ENCODE measurements around the gene MRPS10.

MRPS10 gene

DNA sequence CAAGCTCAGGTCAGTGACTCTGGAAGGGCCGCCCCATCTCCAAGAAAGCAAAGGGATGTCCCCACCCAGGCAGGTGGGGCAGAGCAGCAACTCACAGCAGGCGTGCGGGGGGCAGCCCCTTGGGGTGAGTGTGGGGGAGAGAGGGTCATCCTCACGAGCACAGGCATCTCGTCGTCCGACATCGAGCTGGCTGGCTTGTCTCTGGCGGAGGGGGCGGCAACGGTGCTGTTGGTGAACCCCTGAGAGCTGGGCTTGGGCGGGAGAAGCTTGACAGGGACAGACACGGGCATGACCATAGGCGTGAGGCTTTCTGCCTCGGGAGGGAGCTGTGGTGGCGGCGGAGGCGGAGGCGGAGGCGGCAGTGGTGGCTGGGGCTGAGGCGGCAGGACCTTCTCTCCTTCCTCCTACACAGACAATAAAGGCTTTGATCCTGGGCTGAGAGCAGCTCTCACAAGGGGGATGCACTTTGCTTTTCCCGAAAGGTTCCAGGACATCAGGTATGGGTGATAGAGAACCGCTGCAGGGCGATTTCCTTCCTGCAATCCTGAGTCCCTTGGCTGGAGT lies 45.6 kb upstream of the MRPS10 start:
- Histone ChIP-seq H3K4ac (ENCODE audit: low read length) (no peak overlapping the region), H2AFZ (ENCODE audit: low read length) (no peak overlapping the region), H3K27ac (replicated peaks; ENCODE audit: low read length) (no peak overlapping the region), H2AK5ac (ENCODE audit: low read depth, low read length) (no peak overlapping the region), H3K9ac (ENCODE audit: low read depth, low read length, poor library complexity) (no peak overlapping the region), H2BK12ac (ENCODE audit: low read length) (no peak overlapping the region), H3K36me3 (replicated peaks in 1 of 2; ENCODE audit: control insufficient read depth in 2 of 2, insufficient read depth in 2 of 2, low read length in 2 of 2) (peaks cover 7 to 29% of the 10 kb centered on the region in 2 donors), H3K14ac (ENCODE audit: low read length) (no peak overlapping the region), H3K9me3 (replicated peaks in 1 of 2; ENCODE audit: control insufficient read depth in 2 of 2, insufficient read depth in 1 of 2, low read depth in 1 of 2, low read length in 2 of 2) (no peaks in the 10 kb centered on the region), H3K79me1 (ENCODE audit: low read depth, low read length) (no peaks in the 10 kb centered on the region), H3K23ac (ENCODE audit: low read depth, low read length, poor library complexity) (peak overlapping the region; percentile 81), H2BK5ac (ENCODE audit: low read length) (no peak overlapping the region), H3K4me1 (ENCODE audit: control insufficient read depth in 2 of 2, insufficient read depth in 1 of 2, low read depth in 1 of 2, low read length in 2 of 2) (peaks cover 0 to 3% of the 10 kb centered on the region in 2 donors), H2BK120ac (ENCODE audit: low read depth, low read length) (no peak overlapping the region), H3K4me2 (ENCODE audit: insufficient read depth, low read length, poor library complexity, severe bottlenecking) (no peak overlapping the region), H3K4me3 (ENCODE audit: low read length in 2 of 2) (no peak overlapping the region), H4K8ac (ENCODE audit: low read depth, low read length) (no peak overlapping the region), H2BK15ac (ENCODE audit: low read length) (no peak overlapping the region), H3K18ac (ENCODE audit: low read length) (peak overlapping the region; percentile 35), H3K27me3 (ENCODE audit: control insufficient read depth in 3 of 3, insufficient read depth in 3 of 3, low read depth in 1 of 3, low read length in 3 of 3) (no peaks in the 10 kb centered on the region), H4K91ac (ENCODE audit: low read depth, low read length, poor library complexity) (no peak overlapping the region)
- DNase-seq (ENCODE audit: low spot score) = no peak
- WGBS, 2 donors (ENCODE audit: extremely low coverage in 2 of 2, insufficient read length in 2 of 2, insufficient replicate concordance in 1 of 2) = no CpG with 5 or more reads among the region's 24 CpGs

GRCh38 chr6:42260972-42261371 lies 43.3 kb upstream of the MRPS10 start:
- peak; percentile 17 for DNase-seq (ENCODE audit: low spot score)

GRCh38 chr6:42260396-42260888 lies 42.8 kb upstream of the MRPS10 start:
- H2AFZ ChIP-seq (ENCODE audit: low read length) = no peak overlapping the region
- peaks cover 4 to 47% of the 10 kb centered on the region in 2 donors for H3K36me3 ChIP-seq (replicated peaks in 1 of 2; ENCODE audit: control insufficient read depth in 2 of 2, insufficient read depth in 2 of 2, low read length in 2 of 2)
- H3K9ac ChIP-seq (ENCODE audit: low read depth, low read length, poor library complexity) = no peak overlapping the region
- H3K79me1 ChIP-seq (ENCODE audit: low read depth, low read length) = no peaks in the 10 kb centered on the region
- H2BK12ac ChIP-seq (ENCODE audit: low read length) = no peak overlapping the region
- no peak overlapping the region for H2BK120ac ChIP-seq (ENCODE audit: low read depth, low read length)
- no peaks in the 10 kb centered on the region for H3K27me3 ChIP-seq (ENCODE audit: control insufficient read depth in 3 of 3, insufficient read depth in 3 of 3, low read depth in 1 of 3, low read length in 3 of 3)
- WGBS, 2 donors (ENCODE audit: extremely low coverage in 2 of 2, insufficient read length in 2 of 2, insufficient replicate concordance in 1 of 2) = no CpG with 5 or more reads among the region's 7 CpGs
- H2BK15ac ChIP-seq (ENCODE audit: low read length) = peak overlapping the region; percentile 19
- H4K91ac ChIP-seq (ENCODE audit: low read depth, low read length, poor library complexity) = no peak overlapping the region
- H2BK5ac ChIP-seq (ENCODE audit: low read length) = no peak overlapping the region
- no peak overlapping the region for H4K8ac ChIP-seq (ENCODE audit: low read depth, low read length)
- no peaks in the 10 kb centered on the region for H3K9me3 ChIP-seq (replicated peaks in 1 of 2; ENCODE audit: control insufficient read depth in 2 of 2, insufficient read depth in 1 of 2, low read depth in 1 of 2, low read length in 2 of 2)
- H3K4me1 ChIP-seq (ENCODE audit: control insufficient read depth in 2 of 2, insufficient read depth in 1 of 2, low read depth in 1 of 2, low read length in 2 of 2) = peaks cover 0 to 5% of the 10 kb centered on the region in 2 donors
- H3K27ac ChIP-seq (replicated peaks; ENCODE audit: low read length) = no peak overlapping the region
- peak overlapping the region; percentile 76 for H2AK5ac ChIP-seq (ENCODE audit: low read depth, low read length)
- no peak for DNase-seq (ENCODE audit: low spot score)
- no peak overlapping the region for H3K4me3 ChIP-seq (ENCODE audit: low read length in 2 of 2)
- H3K18ac ChIP-seq (ENCODE audit: low read length) = peak overlapping the region; percentile 5
- H3K14ac ChIP-seq (ENCODE audit: low read length) = no peak overlapping the region
- no peak overlapping the region for H3K23ac ChIP-seq (ENCODE audit: low read depth, low read length, poor library complexity)
- no peak overlapping the region for H3K4ac ChIP-seq (ENCODE audit: low read length)
- no peak overlapping the region for H3K4me2 ChIP-seq (ENCODE audit: insufficient read depth, low read length, poor library complexity, severe bottlenecking)

More at GRCh38 chr6:42260972-42261371, 43.3 kb upstream of the MRPS10 start:
- peak overlapping the region; percentile 5 for H3K18ac ChIP-seq (ENCODE audit: low read length)
- no peak overlapping the region for H3K27ac ChIP-seq (replicated peaks; ENCODE audit: low read length)
- no peak overlapping the region for H4K91ac ChIP-seq (ENCODE audit: low read depth, low read length, poor library complexity)
- H3K23ac ChIP-seq (ENCODE audit: low read depth, low read length, poor library complexity) = no peak overlapping the region
- no peak overlapping the region for H4K8ac ChIP-seq (ENCODE audit: low read depth, low read length)
- peaks cover 0 to 5% of the 10 kb centered on the region in 2 donors for H3K4me1 ChIP-seq (ENCODE audit: control insufficient read depth in 2 of 2, insufficient read depth in 1 of 2, low read depth in 1 of 2, low read length in 2 of 2)
- peak overlapping the region; percentile 76 for H2AK5ac ChIP-seq (ENCODE audit: low read depth, low read length)
- WGBS, 2 donors (ENCODE audit: extremely low coverage in 2 of 2, insufficient read length in 2 of 2, insufficient replicate concordance in 1 of 2) = no CpG with 5 or more reads among the region's 11 CpGs
- no peak overlapping the region for H2BK120ac ChIP-seq (ENCODE audit: low read depth, low read length)
- no peaks in the 10 kb centered on the region for H3K27me3 ChIP-seq (ENCODE audit: control insufficient read depth in 3 of 3, insufficient read depth in 3 of 3, low read depth in 1 of 3, low read length in 3 of 3)
- H3K9me3 ChIP-seq (replicated peaks in 1 of 2; ENCODE audit: control insufficient read depth in 2 of 2, insufficient read depth in 1 of 2, low read depth in 1 of 2, low read length in 2 of 2) = no peaks in the 10 kb centered on the region
- no peak overlapping the region for H3K9ac ChIP-seq (ENCODE audit: low read depth, low read length, poor library complexity)
- H3K79me1 ChIP-seq (ENCODE audit: low read depth, low read length) = no peaks in the 10 kb centered on the region
- no peak overlapping the region for H2AFZ ChIP-seq (ENCODE audit: low read length)
- H3K4me3 ChIP-seq (ENCODE audit: low read length in 2 of 2) = no peak overlapping the region
- H3K36me3 ChIP-seq (replicated peaks in 1 of 2; ENCODE audit: control insufficient read depth in 2 of 2, insufficient read depth in 2 of 2, low read length in 2 of 2) = peaks cover 4 to 42% of the 10 kb centered on the region in 2 donors
- H3K14ac ChIP-seq (ENCODE audit: low read length) = no peak overlapping the region
- H3K4me2 ChIP-seq (ENCODE audit: insufficient read depth, low read length, poor library complexity, severe bottlenecking) = no peak overlapping the region
- H2BK12ac ChIP-seq (ENCODE audit: low read length) = no peak overlapping the region
- peak overlapping the region; percentile 19 for H2BK15ac ChIP-seq (ENCODE audit: low read length)
- H3K4ac ChIP-seq (ENCODE audit: low read length) = no peak overlapping the region
- H2BK5ac ChIP-seq (ENCODE audit: low read length) = no peak overlapping the region

GRCh38 chr6:42259841-42260395 lies 42.3 kb upstream of the MRPS10 start:
- no peak overlapping the region for H3K4ac ChIP-seq (ENCODE audit: low read length)
- no peak overlapping the region for H3K9ac ChIP-seq (ENCODE audit: low read depth, low read length, poor library complexity)
- H3K27me3 ChIP-seq (ENCODE audit: control insufficient read depth in 3 of 3, insufficient read depth in 3 of 3, low read depth in 1 of 3, low read length in 3 of 3) = no peaks in the 10 kb centered on the region
- H3K14ac ChIP-seq (ENCODE audit: low read length) = no peak overlapping the region
- H4K91ac ChIP-seq (ENCODE audit: low read depth, low read length, poor library complexity) = no peak overlapping the region
- no peak overlapping the region for H3K4me2 ChIP-seq (ENCODE audit: insufficient read depth, low read length, poor library complexity, severe bottlenecking)
- no peak overlapping the region for H4K8ac ChIP-seq (ENCODE audit: low read depth, low read length)
- H3K9me3 ChIP-seq (replicated peaks in 1 of 2; ENCODE audit: control insufficient read depth in 2 of 2, insufficient read depth in 1 of 2, low read depth in 1 of 2, low read length in 2 of 2) = no peaks in the 10 kb centered on the region
- H2AFZ ChIP-seq (ENCODE audit: low read length) = no peak overlapping the region
- H2BK5ac ChIP-seq (ENCODE audit: low read length) = no peak overlapping the region
- H2BK12ac ChIP-seq (ENCODE audit: low read length) = no peak overlapping the region
- H3K18ac ChIP-seq (ENCODE audit: low read length) = no peak overlapping the region
- no peak overlapping the region for H2BK15ac ChIP-seq (ENCODE audit: low read length)
- no peak overlapping the region for H2BK120ac ChIP-seq (ENCODE audit: low read depth, low read length)
- no peak overlapping the region for H2AK5ac ChIP-seq (ENCODE audit: low read depth, low read length)
- H3K79me1 ChIP-seq (ENCODE audit: low read depth, low read length) = no peaks in the 10 kb centered on the region
- H3K36me3 ChIP-seq (replicated peaks in 1 of 2; ENCODE audit: control insufficient read depth in 2 of 2, insufficient read depth in 2 of 2, low read length in 2 of 2) = peaks cover 6 to 52% of the 10 kb centered on the region in 2 donors
- H3K4me1 ChIP-seq (ENCODE audit: control insufficient read depth in 2 of 2, insufficient read depth in 1 of 2, low read depth in 1 of 2, low read length in 2 of 2) = peaks cover 0 to 5% of the 10 kb centered on the region in 2 donors
- H3K4me3 ChIP-seq (ENCODE audit: low read length in 2 of 2) = no peak overlapping the region
- H3K27ac ChIP-seq (replicated peaks; ENCODE audit: low read length) = no peak overlapping the region
- no peak overlapping the region for H3K23ac ChIP-seq (ENCODE audit: low read depth, low read length, poor library complexity)
- WGBS, 2 donors (ENCODE audit: extremely low coverage in 2 of 2, insufficient read length in 2 of 2, insufficient replicate concordance in 1 of 2) = no CpG with 5 or more reads among the region's 10 CpGs
- no peak for DNase-seq (ENCODE audit: low spot score)
